Stimulated activated CD8-positive, alpha-beta memory T cell treated with anti-CD3 and anti-CD28 coated beads, Interleukin-7, amount 100 ng/mL, for 1 hour (primary cell): Measurements from ENCODE around the gene SRP68.
"Not testable (repeated sequence)": the region's sequence is repeated elsewhere in the genome, so short reads cannot be mapped to it uniquely, and the experiment has no call there.

Experiments
- DNase-seq, 2 donors: peaks; one replicate each; pipeline ENCODE4 v3.0.0-alpha.2; 2020; ENCODE audit warnings: low read depth in 2 of 2

The SRP68 gene

GRCh38 chr17:76089680-76090516 is 17.6 kb upstream of the SRP68 start:
- DNase-seq, result no peak

- no peak for DNase-seq
Observed at GRCh38 chr17:76088868-76089576, 16.7 kb upstream of the SRP68 start.

GRCh38 chr17:76088041-76088867 is 15.9 kb upstream of the SRP68 start:
- DNase-seq, result no peak

- no peak for DNase-seq
Observed at GRCh38 chr17:76087531-76087930, 15.2 kb upstream of the SRP68 start.

DNA sequence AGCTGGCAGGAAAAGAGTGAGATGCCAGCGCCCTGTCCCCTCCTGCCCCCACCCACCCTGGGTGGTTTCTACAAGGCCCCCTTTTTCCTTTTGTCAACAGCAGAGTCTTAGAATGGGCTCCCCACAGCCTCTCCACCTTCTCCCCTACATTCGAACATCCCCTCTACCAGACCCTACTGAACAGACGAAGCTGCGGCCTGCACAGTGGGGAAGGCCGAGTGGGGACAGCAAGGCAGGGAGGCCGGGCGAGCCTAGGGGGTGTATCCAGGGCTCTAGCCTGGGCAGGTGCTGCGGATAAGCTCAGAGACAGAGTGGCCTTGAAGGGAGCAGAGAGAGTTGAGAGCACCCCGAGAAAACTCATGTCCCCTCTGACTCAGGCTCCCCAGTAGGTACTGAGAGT is 14.1 kb upstream of the SRP68 start:
- DNase-seq, result no peak

- no peak for DNase-seq
Observed at GRCh38 chr17:76085731-76086366, 13.5 kb upstream of the SRP68 start.

- no peak for DNase-seq
Observed at GRCh38 chr17:76085066-76085730, 12.9 kb upstream of the SRP68 start.

- DNase-seq, result no peak
Observed at GRCh38 chr17:76083536-76084182, 11.3 kb upstream of the SRP68 start.

DNA sequence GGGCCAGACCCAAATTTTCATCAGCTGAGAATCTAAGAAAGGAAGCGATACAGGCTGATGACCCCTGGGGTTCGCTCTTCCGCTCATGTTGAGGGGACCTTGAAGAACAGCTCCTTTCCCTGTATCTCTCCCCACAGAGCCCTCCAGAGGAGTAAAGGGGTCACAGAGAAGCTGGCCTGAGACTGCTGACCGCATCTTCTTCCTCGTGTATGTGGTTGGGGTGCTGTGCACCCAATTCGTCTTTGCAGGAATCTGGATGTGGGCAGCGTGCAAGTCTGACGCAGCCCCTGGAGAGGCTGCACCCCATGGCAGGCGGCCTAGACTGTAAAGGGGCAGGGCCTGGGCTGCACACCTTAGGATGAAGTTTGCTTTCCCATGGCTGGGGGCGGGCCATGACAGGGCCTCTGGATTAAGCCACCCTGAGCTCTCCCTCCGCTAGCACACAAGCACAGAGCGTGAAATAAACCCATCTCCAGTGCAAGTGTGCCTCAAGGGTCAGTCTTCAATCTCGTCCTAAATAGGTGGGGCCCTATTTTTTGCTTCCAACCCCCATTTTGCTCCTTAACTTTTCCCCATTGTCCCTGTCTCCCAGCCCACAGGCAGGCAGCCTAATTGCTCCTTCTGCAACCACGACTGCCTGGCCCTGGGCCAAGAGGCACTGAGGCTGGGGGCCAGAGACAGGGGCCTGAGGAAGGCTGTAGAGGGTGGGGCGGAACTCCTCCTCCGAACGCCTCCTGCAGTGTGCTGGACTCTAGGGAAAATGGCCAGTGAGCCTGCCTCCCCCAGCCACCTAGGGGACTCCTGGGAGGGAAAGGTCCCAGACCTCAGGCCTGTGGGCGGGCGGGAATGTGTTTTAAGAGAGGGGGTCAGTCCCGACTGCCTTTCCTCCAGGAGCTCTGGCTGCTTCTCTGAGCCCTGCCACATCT is 10.3 kb upstream of the SRP68 start:
- DNase-seq, result no peak

- DNase-seq, result no peak
Observed at GRCh38 chr17:76081295-76082210, 9.2 kb upstream of the SRP68 start.

GRCh38 chr17:76080768-76081287 is 8.5 kb upstream of the SRP68 start:
- DNase-seq, result no peak

GRCh38 chr17:76079956-76080767 is 7.8 kb upstream of the SRP68 start:
- no peak for DNase-seq

- DNase-seq, result no peak
Observed at GRCh38 chr17:76079535-76079955, 7.2 kb upstream of the SRP68 start.

DNA sequence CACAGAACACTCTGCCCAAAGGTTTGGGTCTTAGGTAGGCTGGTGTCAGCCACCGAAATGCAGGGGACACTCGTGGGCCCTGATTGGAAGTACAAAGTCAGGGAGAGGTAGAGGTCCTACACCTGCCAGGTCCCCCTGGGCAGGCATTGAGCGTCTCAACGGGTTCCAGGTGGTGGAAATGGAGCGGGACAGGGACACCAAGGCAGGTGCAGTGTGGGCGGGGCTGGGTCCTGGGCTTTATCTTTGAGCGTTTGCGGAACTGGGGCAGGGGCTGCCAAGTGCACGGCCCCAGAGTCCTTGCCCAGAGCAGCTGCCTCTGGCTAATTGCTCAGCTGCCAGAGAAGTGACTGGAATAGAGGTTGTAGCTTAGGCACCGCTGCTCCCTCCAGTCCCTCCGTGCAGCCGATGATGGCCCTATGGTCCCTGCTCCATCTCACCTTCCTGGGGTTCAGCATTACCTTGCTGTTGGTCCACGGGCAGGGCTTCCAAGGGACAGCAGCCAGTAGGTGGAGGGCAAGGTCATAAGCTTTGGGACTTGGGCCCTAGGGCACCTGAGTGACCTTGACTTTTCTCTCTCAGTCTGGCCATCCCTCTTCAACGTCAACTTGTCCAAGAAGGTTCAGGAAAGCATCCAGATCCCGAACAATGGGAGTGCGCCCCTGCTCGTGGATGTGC is 6.7 kb upstream of the SRP68 start, which contains the start of gene ZACN:
Gene ZACN, plus strand, starts transcription at position 323 of the 675 bp plus-strand sequence. Its CDS starts 83 bp downstream, at position 406.
- no peak for DNase-seq

DNA sequence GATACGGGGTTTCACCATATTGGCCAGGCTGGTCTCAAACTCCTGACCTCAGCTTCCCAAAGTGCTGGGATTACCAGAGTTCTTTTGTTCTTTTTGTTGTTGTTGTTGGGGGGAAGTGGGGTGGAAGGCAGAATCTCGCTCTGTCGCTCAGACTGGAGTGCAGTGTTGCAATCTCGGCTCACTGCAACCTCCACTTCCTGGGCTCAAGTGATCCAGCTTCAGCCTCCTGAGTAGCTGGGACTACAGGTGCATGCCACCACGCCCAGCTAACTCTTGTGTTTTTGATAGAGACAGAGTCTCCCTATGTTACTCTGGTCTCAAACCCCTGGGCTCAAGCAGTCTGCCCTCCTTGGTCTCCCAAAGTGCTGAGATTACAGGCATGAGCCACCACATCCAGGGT is 6.1 kb upstream of the SRP68 start:
- DNase-seq, result not testable (repeated sequence)

DNA sequence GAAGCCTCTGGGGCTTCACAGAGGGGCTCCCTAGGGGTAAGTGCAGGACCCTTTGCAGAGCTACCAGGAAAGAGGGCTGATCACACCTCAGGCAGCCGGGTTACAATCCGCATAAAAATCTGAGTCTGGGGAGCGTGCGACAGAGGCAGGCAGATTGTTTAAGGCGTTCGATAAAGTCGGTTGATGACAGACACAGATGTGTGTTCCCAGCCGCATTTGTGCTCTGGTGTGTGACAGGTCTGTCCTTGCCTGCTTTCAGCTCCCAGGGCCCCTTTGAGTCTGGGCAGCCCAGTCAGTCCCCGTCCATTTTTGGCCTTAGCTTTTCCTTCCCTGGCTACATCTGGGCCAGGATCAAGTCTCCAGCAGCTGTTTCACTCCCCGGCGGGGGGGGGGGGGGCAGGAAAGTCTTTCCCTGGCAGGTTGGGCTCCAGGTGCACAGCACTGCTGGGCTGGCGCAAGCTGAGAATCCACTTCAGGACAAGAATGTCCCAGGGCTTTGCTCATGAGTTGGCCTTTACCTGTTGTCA is 5.3 kb upstream of the SRP68 start:
- DNase-seq, result no peak
